HG03442 (cell line): ENCODE measurements around the gene FAR1.
A peak's percentile ranks its signal among the peaks of the same experiment; 100 is the strongest.

Experiments used
- ATAC-seq: cut with Tn5 transposase; IDR thresholded peaks from one replicate; pipeline ENCODE4 v1.9.1; 2021; ENCODE audit warnings: mild to moderate bottlenecking, moderate library complexity; ENCODE audit not compliant: unreplicated experiment

The FAR1 gene

DNA sequence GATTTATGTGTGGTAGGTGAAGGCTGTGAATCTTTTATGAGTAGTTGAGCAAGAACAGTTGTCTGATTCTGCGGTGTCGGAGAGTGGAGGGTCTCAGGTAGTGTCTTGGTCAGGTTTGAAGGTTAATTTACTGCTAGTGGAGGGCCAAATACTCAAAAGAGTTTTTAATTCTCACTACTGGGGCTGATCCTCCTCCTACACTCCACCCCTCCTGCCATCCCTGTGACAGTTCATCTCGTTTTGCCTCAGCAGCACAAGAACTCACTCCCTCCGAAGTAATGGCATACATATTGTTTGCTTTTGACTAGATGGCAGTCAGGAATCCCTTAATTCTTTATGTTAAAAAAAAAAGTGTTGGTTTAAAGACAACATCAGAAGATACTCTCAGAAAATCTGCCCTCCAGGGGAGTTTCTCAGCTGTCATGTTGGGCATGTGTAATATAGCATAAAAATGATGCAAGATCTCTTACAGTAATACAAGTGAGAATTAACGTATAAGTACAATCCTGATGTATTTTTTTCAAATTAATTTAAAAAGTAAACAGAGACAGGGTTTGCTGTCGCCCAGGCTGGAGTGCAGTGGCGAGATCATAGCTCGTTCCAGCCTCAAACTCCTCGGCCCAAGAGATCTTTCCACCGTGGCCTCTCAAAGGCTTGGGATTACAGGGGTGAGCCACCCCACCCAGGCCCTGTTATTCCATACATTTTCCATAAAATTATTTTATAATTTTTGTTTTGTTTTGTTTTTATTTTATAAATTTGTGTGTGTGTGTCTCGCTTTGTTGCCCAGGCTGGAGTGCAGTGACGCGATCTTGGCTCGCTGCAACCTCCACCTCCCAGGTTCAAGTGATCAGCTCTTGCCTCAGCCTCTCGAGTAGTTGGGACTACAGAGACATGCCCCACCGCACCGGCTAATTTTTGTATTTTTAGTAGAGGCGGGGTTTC is 1.3 kb downstream of the FAR1 start:
- no peak for ATAC-seq

DNA sequence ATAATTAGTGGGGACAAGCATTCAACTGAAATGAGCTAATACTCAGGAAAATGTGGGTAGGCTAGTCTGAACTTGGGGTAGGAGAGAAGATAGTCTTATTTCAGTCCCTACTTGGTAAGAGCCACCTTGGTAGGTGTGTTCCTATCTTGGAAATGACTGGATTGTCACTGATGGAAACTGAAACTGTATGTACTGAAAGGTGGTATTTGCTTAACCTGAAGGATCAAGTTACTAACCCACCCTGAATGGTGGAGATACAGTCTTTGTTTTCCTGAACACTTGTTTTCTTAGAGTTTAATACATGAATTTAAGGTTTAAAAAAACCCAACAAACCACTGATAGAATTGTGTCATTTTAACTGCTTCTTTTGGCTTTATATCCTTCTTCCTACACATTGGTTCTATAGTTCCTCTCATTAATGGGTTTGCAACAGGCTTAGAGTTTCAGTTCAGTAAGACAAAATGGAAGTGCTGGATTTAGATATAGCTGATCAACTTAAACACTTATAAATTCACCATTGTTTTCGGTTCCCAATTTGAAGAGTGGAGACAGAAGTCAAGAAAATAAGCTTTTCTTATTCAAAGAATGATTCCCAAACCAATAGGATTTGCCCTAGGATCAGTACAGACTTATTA is 4.2 kb downstream of the FAR1 start:
- no peak for ATAC-seq

- no peak for ATAC-seq
Observed at GRCh38 chr11:13674799-13675509, 6.5 kb downstream of the FAR1 start.

GRCh38 chr11:13676576-13676975 is 8.1 kb downstream of the FAR1 start:
- ATAC-seq: no peak

- no peak for ATAC-seq
Observed at GRCh38 chr11:13679768-13680167, 11.3 kb downstream of the FAR1 start.

DNA sequence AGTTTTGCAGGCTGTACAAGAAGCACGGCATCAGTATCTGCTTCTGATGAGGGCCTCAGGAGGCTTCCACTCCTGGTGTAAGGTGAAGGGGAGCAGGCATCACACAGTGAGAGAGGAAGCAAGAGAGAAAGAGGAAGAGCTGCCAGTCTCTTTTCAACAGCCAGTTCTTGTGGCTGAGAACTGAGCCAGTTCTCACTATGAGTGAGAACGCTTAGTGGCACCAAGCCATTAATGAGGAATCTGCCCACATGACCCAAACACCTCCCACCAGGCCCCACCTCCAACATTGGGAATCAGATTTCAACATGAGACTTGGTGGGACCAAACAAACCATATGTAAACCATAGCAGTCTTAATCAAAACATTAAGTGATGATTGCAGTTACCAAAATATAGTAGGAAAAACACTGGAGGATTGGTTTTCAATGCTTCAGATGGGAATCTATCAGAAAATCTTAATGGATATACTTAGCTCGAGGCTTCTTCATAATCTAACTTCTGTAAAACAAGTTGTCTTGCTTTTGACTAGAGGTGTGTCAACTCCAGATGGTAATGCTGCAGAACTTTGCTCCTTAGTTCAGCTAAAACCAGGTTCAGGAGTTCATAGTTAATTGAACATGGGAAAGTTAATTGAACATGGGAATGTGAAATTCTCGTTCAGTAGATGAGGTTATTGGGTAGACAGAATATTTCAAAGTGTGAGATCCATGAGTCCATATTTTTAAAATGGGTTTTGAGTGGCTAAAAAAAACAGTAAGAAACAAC is 12.2 kb downstream of the FAR1 start:
- peak; percentile 91 for ATAC-seq

- no peak for ATAC-seq
Observed at GRCh38 chr11:13681446-13681845, 13.0 kb downstream of the FAR1 start.

DNA sequence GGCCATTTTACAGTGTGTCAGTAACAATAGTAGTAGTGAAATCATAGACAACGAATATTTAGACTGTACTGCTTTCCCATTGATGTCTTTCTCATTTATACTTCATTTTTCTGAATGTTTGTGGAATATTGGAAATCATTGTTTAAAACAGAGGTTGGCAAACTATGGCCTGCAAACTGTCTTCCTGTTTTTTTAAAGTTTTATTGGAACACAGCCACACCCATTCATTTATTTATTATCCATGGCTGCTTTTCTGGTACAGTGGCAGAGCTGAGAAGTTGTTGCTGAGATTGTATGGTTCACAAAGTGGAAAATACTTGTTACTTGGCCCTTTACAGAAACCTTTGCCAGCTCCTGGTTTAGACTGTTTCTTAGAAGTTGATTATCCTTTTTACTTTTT is 13.7 kb downstream of the FAR1 start:
- no peak for ATAC-seq

DNA sequence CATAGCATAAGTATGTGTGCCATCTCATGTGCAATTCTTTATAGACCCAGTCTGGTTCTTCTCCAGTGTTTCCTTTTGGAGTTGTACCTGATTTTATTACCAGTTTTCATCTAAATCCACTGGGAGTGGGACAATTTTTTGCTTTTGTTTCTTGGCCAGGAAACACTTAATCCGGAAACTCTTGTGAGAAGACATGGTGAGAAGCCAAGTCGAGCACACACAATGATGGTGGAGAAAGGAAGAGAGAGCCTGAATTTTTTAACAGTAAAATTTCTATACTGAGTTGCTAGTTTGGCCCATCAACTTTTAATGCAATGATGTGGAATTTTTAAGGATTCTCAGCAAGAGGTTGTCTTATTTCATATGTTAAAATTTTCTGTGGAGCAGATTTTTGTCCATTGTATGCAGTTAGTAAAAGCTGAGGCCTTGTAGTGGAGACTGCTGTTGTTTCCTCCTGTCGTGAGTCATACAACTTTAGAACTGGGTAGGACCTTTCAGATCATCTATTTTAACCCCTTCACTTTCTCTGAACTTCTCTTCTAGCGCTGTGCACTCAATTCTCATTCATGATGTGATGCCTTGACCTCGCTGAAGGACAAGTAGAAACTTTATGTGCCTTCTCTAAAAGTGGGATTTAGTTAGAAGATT is 17.1 kb downstream of the FAR1 start:
- ATAC-seq: no peak

GRCh38 chr11:13686776-13687175 is 18.3 kb downstream of the FAR1 start:
- ATAC-seq: no peak

DNA sequence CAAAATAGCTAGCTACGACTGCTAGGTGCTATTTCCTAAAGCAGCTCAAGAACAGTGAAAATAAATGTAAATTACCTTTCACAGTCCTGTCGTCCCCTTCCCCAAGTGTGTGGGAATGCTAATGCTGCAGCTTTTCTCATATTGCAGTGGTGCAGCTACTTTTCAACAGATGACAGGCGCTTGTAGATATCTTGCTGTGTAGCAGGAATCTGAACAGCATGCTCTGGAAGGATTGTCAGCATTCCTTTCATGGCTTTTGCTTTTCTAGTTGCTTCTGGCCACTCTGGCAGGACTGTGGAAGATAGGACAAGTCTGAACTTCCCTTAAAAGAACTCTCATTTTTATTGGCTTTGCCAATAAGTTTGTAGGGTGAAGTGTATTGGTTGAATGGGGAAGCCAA is 18.8 kb downstream of the FAR1 start:
- ATAC-seq: no peak

DNA sequence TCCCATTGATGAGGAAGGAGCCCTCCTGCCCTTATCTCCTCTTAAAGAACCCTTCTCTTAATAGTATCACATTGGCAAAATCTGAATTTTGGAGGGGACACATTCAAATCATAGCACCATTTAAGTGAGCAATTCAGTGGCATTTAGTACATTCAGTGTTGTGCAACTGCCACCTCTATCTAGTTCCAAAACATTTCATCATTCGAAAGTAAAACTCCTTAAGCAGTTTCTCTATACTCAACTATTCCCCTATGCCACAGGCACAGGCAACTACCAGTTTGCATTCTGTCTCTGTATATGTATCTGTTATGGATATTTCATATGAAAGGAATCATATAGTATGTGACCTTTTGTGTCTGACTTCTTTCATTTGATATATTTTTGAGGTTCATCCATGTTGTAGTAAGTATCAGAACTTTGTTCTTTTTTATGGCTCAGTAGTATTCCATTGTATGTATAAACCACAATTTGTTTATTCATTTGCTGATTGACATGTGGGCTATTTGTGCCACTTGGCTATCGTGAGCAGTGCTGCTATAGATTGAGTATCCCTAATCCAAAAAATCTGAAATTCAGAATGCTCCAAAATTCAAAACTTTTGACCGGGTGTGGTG is 22.9 kb downstream of the FAR1 start:
- no peak for ATAC-seq

GRCh38 chr11:13692172-13692571 is 23.7 kb downstream of the FAR1 start:
- no peak for ATAC-seq

GRCh38 chr11:13694115-13694514 is 25.6 kb downstream of the FAR1 start:
- ATAC-seq: no peak

- no peak for ATAC-seq
Observed at GRCh38 chr11:13695886-13696285, 27.4 kb downstream of the FAR1 start.

- no peak for ATAC-seq
Observed at GRCh38 chr11:13697710-13698109, 29.2 kb downstream of the FAR1 start.

GRCh38 chr11:13698132-13698531 is 29.7 kb downstream of the FAR1 start:
- no peak for ATAC-seq

DNA sequence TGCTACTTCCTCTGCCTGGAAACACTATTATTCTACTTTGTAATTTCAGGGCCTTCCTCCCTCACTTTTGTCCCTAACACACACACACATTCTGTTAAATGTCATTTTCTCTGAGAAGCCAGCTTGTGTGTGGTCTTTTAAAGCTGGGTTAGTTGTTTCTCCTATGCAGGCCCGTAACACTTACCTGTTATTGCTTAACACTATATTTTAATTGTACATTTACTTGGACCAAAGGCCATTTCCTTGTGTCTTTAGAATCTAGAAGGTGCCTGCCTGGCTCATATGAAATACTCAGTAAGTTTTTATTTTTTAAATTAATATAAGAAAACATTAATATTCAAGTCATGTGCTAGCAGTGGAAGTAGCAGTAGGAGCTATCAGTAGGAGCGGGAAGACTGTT is 30.6 kb downstream of the FAR1 start:
- no peak for ATAC-seq

DNA sequence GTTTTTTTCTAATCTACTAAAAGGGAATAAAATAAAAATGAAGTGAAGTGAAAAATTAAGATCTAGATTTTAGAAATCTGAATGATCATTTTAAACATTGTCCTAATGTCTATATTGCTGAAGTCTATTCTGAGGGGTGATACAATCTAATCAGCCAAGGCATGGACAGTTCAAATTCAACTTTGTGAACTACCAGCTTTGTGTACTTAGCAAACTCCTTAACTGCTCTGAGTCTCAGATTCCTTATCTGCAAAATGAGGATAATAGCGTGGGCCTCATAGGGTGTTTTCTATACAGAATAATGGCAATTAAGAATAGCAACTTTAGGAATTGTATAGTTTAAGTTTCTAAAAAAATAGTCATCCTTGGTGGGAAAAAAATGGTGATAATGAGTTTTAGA is 31.4 kb downstream of the FAR1 start:
- ATAC-seq: no peak

- no peak for ATAC-seq
Observed at GRCh38 chr11:13701506-13701905, 33.0 kb downstream of the FAR1 start.
